Skin of body (tissue), 2 donors: ENCODE measurements around the gene SMIM29. TPM values are rescaled to one million over a fixed set of nuclear protein-coding genes. Genes with fewer than 3 reads are reported as not detected.
A peak's percentile ranks its signal among the peaks of the same experiment; 100 is the strongest.

Source experiments
- DNase-seq: peaks from one replicate; lab custom pipeline; 2025; lab: John Stamatoyannopoulos, UW
- total RNA-seq: library from RNA; depleted of rRNA; stranded (reverse); fragments of >200 nt; gene quantifications from one replicate; pipeline ENCODE4 v1.2.3, GENCODE V29; 2014

The SMIM29 gene
- total RNA-seq, 1 donor from 2014 or later = 4.0 TPM

DNA sequence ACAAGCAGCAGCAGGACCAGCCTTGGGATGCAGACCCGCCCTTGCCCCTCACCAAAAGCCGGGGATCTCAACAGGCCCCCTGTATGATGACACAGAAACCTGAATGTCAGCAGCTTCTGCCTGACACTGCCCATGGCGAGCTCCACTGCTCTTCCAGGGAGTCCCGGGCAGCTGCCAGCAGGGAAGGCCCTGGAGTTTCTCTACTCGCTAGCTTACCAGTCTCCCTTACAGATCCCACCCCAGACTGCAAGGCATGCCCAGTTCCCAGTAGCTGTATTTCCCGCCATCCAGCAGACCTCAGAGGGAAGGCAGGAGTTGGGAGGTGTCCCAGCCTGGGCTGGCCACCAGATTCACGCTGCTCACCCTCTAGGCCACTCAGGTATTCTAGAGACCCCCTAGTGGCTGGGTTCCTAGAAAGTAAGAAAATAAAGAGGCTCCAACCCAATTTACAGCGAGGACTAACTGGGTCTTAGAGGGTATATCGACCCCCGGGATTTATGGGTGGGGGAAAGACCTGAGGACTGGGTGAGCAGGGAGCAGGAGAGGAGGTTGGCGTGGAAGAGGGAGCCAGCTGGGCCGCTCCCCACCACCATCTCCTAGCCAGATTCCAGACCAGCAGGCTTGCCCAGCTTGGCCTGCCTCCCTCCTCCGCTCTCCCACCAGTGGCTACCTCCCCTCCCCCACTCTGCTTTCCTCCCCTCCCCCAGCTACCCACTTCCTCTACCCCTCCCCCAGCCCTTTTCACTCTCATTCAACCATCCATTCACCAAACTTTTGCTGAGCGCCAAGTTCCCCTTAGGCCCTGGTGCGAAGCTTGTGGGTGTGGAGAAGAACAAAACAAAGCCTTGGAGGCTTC lies 21.8 kb downstream of the SMIM29 start:
- no peak for DNase-seq

GRCh38 chr6:34226066-34226465 lies 22.7 kb downstream of the SMIM29 start:
- DNase-seq = no peak

- no peak for DNase-seq
Measured at GRCh38 chr6:34225551-34225950, 23.3 kb downstream of the SMIM29 start.

- DNase-seq = peak; percentile 82
Measured at GRCh38 chr6:34223956-34224940, 24.6 kb downstream of the SMIM29 start.

- DNase-seq = no peak
Measured at GRCh38 chr6:34223381-34223955, 25.3 kb downstream of the SMIM29 start.

- no peak for DNase-seq
Measured at GRCh38 chr6:34218691-34219090, 30.1 kb downstream of the SMIM29 start.

DNA sequence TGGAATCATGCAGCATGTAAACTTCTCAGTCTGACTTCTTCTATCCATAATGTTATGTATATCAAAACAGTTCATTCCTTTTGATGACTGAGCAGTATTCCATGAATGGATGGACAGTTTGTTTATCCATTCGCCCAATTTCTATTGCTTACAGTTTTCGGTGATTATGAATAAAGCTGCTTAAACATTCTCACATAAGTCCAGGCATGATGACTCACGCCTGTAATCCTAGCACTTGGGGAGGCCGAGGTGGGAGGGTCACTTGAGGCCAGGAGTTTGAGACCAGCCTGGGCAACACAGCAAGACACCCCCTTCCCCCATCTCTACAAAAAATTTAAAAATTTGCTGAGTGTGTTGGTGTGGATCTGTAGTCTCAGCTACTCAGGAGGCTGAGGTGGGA lies 35.0 kb downstream of the SMIM29 start:
- no peak for DNase-seq

DNA sequence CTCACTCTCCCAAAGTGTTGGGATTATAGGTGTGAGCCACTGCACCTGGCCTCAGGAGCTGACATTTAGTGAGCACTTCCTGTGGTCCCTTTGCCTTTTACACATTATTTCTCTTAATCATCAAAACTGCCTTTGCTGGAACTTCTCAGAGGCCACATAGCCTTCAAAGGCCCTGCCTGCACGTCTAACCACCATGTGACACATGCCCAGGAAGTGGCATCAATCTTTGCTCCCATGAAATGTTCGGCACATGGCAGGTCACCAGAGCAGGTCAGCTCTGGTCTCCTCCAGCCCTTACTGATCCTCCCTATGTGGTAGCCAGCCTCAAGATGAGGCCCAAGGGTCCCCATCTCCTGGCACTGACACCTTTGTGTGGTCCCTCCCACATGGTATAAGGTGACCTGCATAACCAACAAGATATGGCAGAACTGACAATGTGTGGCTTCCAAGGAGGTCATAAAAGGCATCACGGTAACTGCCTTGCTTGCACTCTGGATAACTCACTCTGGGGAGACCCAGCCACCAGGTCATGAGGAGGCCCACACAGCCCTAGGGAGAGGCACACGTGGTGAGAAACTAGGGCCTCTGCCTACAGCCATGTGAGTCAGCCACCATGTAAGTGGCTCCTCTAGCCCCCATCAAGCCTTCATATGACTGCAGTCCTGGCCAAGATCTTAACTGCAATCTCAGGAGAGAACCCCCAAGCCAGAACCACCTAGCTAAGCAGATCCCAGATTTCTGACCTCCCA lies 40.9 kb downstream of the SMIM29 start:
- DNase-seq = no peak

- no peak for DNase-seq
Measured at GRCh38 chr6:34206726-34207125, 42.1 kb downstream of the SMIM29 start.

GRCh38 chr6:34205916-34206315 lies 42.9 kb downstream of the SMIM29 start:
- DNase-seq = no peak

DNA sequence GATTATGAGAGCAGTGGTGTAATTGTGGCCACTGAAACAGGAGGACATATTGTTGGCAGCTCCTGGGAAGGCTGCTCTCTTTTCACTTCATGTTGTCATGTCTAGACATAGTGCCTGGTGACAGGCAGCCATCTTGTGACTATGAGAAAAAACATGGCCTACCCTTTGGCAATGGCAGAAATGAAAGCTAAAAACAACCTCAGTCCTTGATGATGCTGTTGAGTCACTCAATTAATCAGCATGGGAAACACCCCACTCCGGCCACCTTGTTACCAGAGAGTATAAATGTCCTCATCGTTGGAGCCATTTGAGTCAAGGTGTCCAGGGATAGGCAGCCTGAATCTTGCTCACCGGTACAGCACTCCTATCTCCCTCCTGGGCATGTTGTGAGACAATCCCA lies 43.3 kb downstream of the SMIM29 start:
- no peak for DNase-seq

- no peak for DNase-seq
Measured at GRCh38 chr6:34204693-34205092, 44.1 kb downstream of the SMIM29 start.

GRCh38 chr6:34202329-34203201 lies 46.2 kb downstream of the SMIM29 start:
- DNase-seq = no peak

- no peak for DNase-seq
Measured at GRCh38 chr6:34201455-34202107, 47.2 kb downstream of the SMIM29 start.

GRCh38 chr6:34200340-34200971 lies 48.4 kb downstream of the SMIM29 start:
- DNase-seq = no peak

DNA sequence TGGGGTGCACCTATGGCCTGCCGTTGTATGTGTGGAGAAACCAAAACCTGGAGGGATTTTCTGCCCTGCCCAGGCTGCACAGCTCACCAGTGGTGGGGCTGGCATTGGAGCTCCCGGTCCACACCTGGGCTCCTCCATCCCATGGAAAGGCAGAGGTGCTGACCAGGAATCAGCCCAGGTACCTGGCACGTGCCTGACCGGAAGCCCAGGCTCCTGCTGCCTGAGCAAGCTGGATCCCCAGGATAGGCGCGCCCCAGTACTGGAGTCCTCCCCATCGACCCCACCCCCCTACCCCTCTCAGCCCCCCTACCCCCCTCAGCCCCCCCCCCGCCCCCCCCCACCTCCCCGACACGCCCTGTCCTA lies 52.0 kb downstream of the SMIM29 start:
- DNase-seq = no peak
